Transverse colon (tissue), 4 donors: ENCODE data around the gene RAB8B. TPM values are rescaled to one million over a fixed set of nuclear protein-coding genes. Genes with fewer than 3 reads are reported as not detected.

Experiments used
- DNase-seq: peaks from one replicate; pipeline ENCODE4 v3.0.0-alpha.2; 2019
- H3K27ac ChIP-seq, 4 donors: fragments of 200-600 bp; sonication (generic); 2 replicates each; pipeline ENCODE4 v1.5.1; 2016 to 2018; ENCODE audit warnings: inconsistent platforms in 4 of 4
- H3K27me3 ChIP-seq: fragments of 200-600 bp; sonication (generic); 2 replicates; pipeline ENCODE4 v1.5.1; 2017; ENCODE audit warnings: inconsistent platforms
- H3K36me3 ChIP-seq, 4 donors: fragments of 200-600 bp; sonication (generic); 2 replicates each; pipeline ENCODE4 v1.5.1; 2017 to 2019; ENCODE audit warnings: inconsistent platforms in 4 of 4
- H3K4me1 ChIP-seq, 4 donors: fragments of 200-600 bp; sonication (generic); 2 replicates each; pipeline ENCODE4 v1.5.1; 2017 to 2020; ENCODE audit warnings: inconsistent platforms in 4 of 4
- H3K4me3 ChIP-seq, 4 donors: fragments of 200-600 bp; sonication (generic); 1 replicate in 1 of 4; 2 replicates in 3 of 4; pipeline versions ENCODE4 v1.5.1 to v1.6.1; 2017 to 2019; ENCODE audit warnings: inconsistent platforms in 4 of 4
- H3K9me3 ChIP-seq, 2 donors: fragments of 200-600 bp; sonication (generic); 2 replicates each; pipeline ENCODE4 v1.5.1; 2017 to 2019; ENCODE audit warnings: inconsistent platforms in 2 of 2
- EP300 ChIP-seq: sonication (generic); formaldehyde crosslinking; IDR thresholded peaks from one replicate; pipeline ENCODE4 v1.6.1; 2017; ENCODE audit warnings: antibody characterized with exemption, low read depth
- POLR2A ChIP-seq: fragments of 450-650 bp; IDR thresholded peaks from one replicate; pipeline ENCODE4 v1.6.1; 2016; ENCODE audit warnings: antibody characterized with exemption, mild to moderate bottlenecking, moderate library complexity
- POLR2AphosphoS5 ChIP-seq, 3 donors: sonication (generic); formaldehyde crosslinking; IDR thresholded peaks; one replicate each; pipeline ENCODE4 v1.6.1; 2016; ENCODE audit warnings: antibody characterized with exemption in 3 of 3
- WGBS, 2 donors: methylation state at CpG; one replicate each; pipeline ENCODE4 v1.1.5; 2018; ENCODE audit warnings: low coverage in 1 of 2; 5-methylcytosine and 5-hydroxymethylcytosine counted together
- in situ Hi-C, 4 donors: fragments of 200-750 bp; cut with MboI; loops; one replicate each; pipeline versions ENCODE4 v1.15.0 to v1.15.1; 2017; ENCODE audit warnings: low sequenced_read_pairs in 3 of 4, low pct_ligation_motif_present in 1 of 4, low pct_unique_long_range_greater_than_20kb in 1 of 4
- intact Hi-C: fragments of 100-400 bp; cut with DNase I; formaldehyde crosslinking; loops from one replicate; pipeline ENCODE4 v1.15.1; 2023; ENCODE audit warnings: low total_unique reads
- total RNA-seq, 4 donors: library from RNA; depleted of rRNA; stranded (reverse); fragments of >200 nt; gene quantifications; one replicate each; pipeline ENCODE4 v1.1.0, GENCODE V29; 2016
- TF ChIP-seq, protein P1 (sequence below), 5 experiments: fragments of 200-600 bp in 3 of 5; fragments of 450-650 bp in 2 of 5; sonication (generic) in 3 of 5; IDR thresholded peaks; 1 replicate in 2 of 5; 2 replicates in 3 of 5; pipeline ENCODE4 v1.5.1; 2016 to 2017; ENCODE audit warnings: antibody characterized with exemption in 5 of 5, inconsistent platforms in 3 of 5, mild to moderate bottlenecking in 2 of 5, moderate library complexity in 1 of 5

Gene RAB8B
- total RNA-seq, 4 donors from 2014 or later = 3.2 to 25.4 (median 9.5) TPM

DNA sequence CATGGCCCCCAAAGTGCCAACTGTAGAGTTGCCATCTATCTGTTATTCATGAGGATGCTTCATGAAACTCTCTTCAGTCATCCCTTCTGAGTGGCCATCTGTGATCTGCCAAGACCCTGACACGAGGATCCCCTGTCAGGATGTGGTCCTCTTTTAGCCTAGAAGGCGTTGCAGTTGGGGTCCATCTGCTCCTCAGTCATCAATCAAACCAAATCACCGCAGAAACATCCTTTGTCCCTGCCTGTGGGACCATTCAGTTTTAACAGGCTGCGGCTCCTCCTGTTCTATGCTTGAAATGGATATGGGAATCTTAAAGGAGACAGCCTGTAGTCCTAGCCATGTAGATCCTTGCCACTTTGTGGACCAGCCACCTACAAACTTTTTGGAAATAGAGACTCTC lies 26.2 kb upstream of the RAB8B start:
- in situ Hi-C loops = loop anchor here in 3 of 4 donors (10.0 to 25.0 kb wide), 3 partner anchors 99 to 249 kb away; partner anchors contain the start of gene APH1B (in 1 of the 3)
- no peak overlapping the region for H3K4me3 ChIP-seq
- H3K27me3 ChIP-seq = no peaks in the 10 kb centered on the region
- no peak overlapping the region for H3K27ac ChIP-seq
- H3K36me3 ChIP-seq = no peaks in the 10 kb centered on the region
- TF ChIP-seq POLR2A = no peak
- TF ChIP-seq, protein P1, sequence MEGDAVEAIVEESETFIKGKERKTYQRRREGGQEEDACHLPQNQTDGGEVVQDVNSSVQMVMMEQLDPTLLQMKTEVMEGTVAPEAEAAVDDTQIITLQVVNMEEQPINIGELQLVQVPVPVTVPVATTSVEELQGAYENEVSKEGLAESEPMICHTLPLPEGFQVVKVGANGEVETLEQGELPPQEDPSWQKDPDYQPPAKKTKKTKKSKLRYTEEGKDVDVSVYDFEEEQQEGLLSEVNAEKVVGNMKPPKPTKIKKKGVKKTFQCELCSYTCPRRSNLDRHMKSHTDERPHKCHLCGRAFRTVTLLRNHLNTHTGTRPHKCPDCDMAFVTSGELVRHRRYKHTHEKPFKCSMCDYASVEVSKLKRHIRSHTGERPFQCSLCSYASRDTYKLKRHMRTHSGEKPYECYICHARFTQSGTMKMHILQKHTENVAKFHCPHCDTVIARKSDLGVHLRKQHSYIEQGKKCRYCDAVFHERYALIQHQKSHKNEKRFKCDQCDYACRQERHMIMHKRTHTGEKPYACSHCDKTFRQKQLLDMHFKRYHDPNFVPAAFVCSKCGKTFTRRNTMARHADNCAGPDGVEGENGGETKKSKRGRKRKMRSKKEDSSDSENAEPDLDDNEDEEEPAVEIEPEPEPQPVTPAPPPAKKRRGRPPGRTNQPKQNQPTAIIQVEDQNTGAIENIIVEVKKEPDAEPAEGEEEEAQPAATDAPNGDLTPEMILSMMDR (IDR thresholded peaks at IDR 0.05) = no peak
- no peak for TF ChIP-seq POLR2AphosphoS5 (IDR thresholded peaks at IDR 0.05)
- TF ChIP-seq EP300 = no peak
- DNase-seq = no peak
- peaks cover 0 to 2% (median 0%) of the 10 kb centered on the region in 4 donors for H3K4me1 ChIP-seq
- 90% methylated on average over 4 of the region's 4 CpGs; no CpG with 5 or more reads in 1 of the 2 donors for WGBS, 2 donors
- intact Hi-C loops = no loop called here
- H3K9me3 ChIP-seq = no peaks in the 10 kb centered on the region

DNA sequence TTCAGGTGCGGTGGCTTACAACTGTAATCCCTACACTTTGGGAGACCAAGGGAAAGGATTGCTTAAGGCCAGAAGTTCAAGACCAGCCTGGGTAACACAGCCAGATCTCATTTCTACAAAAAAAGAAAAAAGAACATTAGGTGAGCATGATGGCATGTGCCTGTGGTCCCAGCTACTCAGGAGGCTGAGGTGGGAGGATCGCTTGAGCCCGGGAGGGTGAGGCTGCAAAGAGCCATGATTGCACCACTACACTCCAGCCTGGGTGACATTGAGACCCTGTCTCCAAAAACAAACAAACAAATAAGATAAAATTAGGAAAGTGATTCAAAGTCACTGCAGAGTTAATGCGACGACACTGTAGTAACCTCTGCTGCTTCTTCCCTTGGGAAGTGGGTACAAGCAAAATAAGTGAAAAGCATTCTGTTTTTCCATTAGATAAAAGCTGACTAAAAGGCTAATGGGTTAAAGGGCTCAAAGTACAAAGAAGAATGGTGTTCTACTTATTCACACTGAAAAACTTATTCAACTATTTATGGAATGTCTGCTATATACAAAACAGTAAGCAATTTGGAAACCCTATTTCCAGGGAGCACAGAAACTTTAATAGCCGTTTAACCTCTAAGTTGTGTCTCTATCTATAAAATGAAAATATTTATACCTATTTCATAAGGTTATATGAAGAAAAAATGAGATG lies 24.1 kb upstream of the RAB8B start:
- no peak for DNase-seq
- Histone ChIP-seq H3K27me3 (no peaks in the 10 kb centered on the region), H3K27ac (no peak overlapping the region), H3K9me3 (no peaks in the 10 kb centered on the region), H3K36me3 (no peaks in the 10 kb centered on the region), H3K4me1 (no peaks in the 10 kb centered on the region), H3K4me3 (no peak overlapping the region)
- TF ChIP-seq EP300 = no peak
- TF ChIP-seq, protein P1 (IDR thresholded peaks at IDR 0.05) = no peak
- TF ChIP-seq POLR2A = no peak
- TF ChIP-seq POLR2AphosphoS5 (IDR thresholded peaks at IDR 0.05) = no peak
- 86 to 92% methylated on average over 6 of the region's 6 CpGs for WGBS, 2 donors
- in situ Hi-C loops = loop anchor here in 3 of 4 donors (10.0 to 25.0 kb wide), 3 partner anchors 97 to 247 kb away; partner anchors contain the start of gene APH1B (in 1 of the 3)
- intact Hi-C loops = no loop called here

DNA sequence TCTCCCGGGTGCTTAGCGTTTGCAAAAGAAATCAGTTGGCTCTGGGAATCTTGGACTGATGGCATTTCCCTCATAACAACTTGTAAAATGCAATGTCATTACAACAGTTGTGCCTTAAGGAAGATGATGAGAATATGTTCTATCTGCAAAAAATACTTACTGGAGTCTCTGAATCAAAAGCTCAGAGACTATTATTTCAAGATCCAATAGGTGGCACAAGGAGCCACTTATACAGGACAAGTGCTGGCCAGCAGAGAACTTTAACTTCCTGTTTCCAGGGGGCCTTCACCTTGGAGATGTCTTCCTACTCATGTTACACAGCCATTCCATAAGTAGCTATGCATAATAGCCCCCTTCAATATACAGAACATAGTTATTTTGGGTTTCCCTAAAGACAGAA lies 23.2 kb upstream of the RAB8B start:
- H3K4me3 ChIP-seq = no peak overlapping the region
- no peaks in the 10 kb centered on the region for H3K36me3 ChIP-seq
- intact Hi-C loops (no loop called here), in situ Hi-C loops (loop anchor here in 3 of 4 donors (10.0 to 25.0 kb wide), 3 partner anchors 96 to 246 kb away; partner anchors contain the start of gene APH1B (in 1 of the 3))
- no peaks in the 10 kb centered on the region for H3K9me3 ChIP-seq
- no peaks in the 10 kb centered on the region for H3K27me3 ChIP-seq
- 90% methylated on average over 2 of the region's 2 CpGs; no CpG with 5 or more reads in 1 of the 2 donors for WGBS, 2 donors
- H3K4me1 ChIP-seq = no peaks in the 10 kb centered on the region
- DNase-seq = no peak
- H3K27ac ChIP-seq = no peak overlapping the region
- TF ChIP-seq, protein P1 (IDR thresholded peaks at IDR 0.05) = no peak
- TF ChIP-seq EP300 (no peak), POLR2A (no peak), POLR2AphosphoS5 (IDR thresholded peaks at IDR 0.05) (no peak)

DNA sequence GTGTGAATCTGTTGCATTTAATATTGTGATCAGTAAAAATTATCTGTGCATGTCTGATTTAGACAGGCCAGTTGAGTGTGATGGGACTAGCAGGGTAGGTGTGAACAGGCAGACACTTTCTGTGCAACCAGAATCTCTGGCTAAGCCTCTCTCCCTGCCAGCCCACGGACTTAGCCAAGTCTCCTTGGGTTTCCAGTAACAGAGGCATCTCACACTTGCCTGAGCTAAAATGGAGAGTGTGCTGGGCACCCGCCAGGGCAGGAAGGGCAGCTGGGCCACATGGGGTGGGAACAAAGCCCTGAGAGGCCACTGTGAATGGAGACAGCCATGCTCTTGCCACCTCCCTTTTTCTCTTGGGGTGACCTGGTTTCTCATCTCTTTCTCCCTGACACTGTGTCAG lies 19.6 kb upstream of the RAB8B start:
- in situ Hi-C loops (loop anchor here in 3 of 4 donors (10.0 to 25.0 kb wide), 3 partner anchors 93 to 243 kb away; partner anchors contain the start of gene APH1B (in 1 of the 3)), intact Hi-C loops (no loop called here)
- Histone ChIP-seq H3K27me3 (no peaks in the 10 kb centered on the region), H3K4me1 (no peaks in the 10 kb centered on the region), H3K36me3 (no peaks in the 10 kb centered on the region), H3K4me3 (no peak overlapping the region), H3K27ac (no peak overlapping the region), H3K9me3 (no peaks in the 10 kb centered on the region)
- TF ChIP-seq, protein P1 (IDR thresholded peaks at IDR 0.05) = no peak
- TF ChIP-seq EP300 (no peak), POLR2AphosphoS5 (IDR thresholded peaks at IDR 0.05) (no peak), POLR2A (no peak)
- 86% methylated on average over 2 of the region's 2 CpGs; no CpG with 5 or more reads in 1 of the 2 donors for WGBS, 2 donors
- no peak for DNase-seq
